GM12891 (cell line): Measurements from ENCODE around the gene SATB1.

Source experiments
- PAX5 ChIP-seq: IDR thresholded peaks from 2 replicates; pipeline ENCODE4 v1.6.1; 2011; ENCODE audit warnings: low read length, moderate library complexity, mild to moderate bottlenecking; ENCODE audit not compliant: insufficient read depth, severe bottlenecking
- POLR2A ChIP-seq: IDR thresholded peaks from 2 replicates; pipeline ENCODE4 v1.6.1; 2011; ENCODE audit warnings: low read depth, low read length, control low read depth
- POLR2AphosphoS5 ChIP-seq: IDR thresholded peaks from 2 replicates; pipeline ENCODE4 v1.6.1; 2011; ENCODE audit warnings: low read depth, low read length, control low read depth
- POU2F2 ChIP-seq: IDR thresholded peaks from 2 replicates; pipeline ENCODE4 v1.6.1; 2011; ENCODE audit warnings: low read depth, mild to moderate bottlenecking, control low read depth, low read length, moderate library complexity

- TF ChIP-seq POLR2AphosphoS5 (no peak), POLR2A (no peak), PAX5 (no peak), POU2F2 (no peak)
Observed at GRCh38 chr3:18334837-18335601, 90.1 kb downstream of the SATB1 start.
